ENCODE measurements around the gene ZCWPW1.
"Not testable (repeated sequence)": the region's sequence is repeated elsewhere in the genome, so short reads cannot be mapped to it uniquely, and the experiment has no call there.

Gene ZCWPW1

DNA sequence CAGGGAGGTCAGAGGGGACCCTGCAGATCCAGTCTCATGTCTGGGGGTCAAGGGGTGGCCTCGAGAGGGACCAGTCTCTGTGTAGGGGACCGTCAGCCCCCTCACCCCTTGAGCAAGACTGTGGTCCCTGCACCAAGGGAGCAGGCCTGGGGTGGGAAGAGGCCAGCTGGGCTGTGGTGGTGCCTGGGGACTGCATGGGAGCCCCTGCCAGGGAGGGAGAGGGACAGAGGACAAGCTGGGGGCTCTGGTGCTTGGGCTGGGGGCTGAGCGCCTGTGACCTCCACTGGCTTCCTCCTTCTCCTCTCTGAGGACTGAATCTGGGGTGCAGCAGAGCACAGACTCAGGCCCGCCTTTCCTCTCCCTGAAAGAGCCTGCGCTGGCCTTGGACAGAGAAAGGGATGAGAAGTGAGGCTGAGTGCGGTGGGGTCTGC, 71.4 kb downstream of the ZCWPW1 start:
- H3K4me3 ChIP-seq (ENCODE audit: low read depth, low read length), result no peak overlapping the region
- TF ChIP-seq, protein P1, sequence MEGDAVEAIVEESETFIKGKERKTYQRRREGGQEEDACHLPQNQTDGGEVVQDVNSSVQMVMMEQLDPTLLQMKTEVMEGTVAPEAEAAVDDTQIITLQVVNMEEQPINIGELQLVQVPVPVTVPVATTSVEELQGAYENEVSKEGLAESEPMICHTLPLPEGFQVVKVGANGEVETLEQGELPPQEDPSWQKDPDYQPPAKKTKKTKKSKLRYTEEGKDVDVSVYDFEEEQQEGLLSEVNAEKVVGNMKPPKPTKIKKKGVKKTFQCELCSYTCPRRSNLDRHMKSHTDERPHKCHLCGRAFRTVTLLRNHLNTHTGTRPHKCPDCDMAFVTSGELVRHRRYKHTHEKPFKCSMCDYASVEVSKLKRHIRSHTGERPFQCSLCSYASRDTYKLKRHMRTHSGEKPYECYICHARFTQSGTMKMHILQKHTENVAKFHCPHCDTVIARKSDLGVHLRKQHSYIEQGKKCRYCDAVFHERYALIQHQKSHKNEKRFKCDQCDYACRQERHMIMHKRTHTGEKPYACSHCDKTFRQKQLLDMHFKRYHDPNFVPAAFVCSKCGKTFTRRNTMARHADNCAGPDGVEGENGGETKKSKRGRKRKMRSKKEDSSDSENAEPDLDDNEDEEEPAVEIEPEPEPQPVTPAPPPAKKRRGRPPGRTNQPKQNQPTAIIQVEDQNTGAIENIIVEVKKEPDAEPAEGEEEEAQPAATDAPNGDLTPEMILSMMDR (IDR thresholded peaks at IDR 0.05; ENCODE audit: low read depth, low read length), result no peak

DNA sequence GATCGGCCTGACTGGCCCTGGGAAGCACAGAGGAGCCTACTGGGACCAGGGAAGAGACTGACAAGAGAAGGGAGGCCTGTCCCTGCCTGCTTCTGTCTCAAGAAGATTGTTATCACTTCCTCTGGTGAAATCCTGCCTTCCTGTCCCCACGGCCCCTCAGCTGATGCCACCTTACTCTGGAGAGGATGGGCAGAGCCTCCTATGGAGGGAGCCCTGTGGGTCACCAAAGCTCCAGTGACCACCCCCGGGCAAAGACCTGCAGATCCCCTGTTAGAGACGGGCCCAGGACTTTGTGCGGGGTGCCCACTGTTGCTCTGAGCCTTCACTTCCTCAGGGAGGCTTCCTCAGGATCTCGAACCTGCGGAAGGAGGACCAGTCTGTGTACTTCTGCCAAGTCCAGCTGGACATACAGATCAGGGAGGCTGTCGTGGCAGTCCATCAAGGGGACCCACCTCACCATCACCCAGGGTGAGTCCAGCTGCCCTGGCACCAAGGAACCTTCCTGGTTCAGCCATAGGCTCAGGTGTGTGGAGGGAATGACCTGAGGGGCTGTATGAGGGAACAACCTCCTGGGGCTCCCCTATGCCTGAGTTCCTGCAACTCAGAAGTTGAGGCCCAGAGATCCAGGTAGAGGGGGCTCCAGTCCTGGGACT, 72.0 kb downstream of the ZCWPW1 start:
- no peak overlapping the region for H3K4me3 ChIP-seq (ENCODE audit: low read depth, low read length)
- TF ChIP-seq, protein P1 (IDR thresholded peaks at IDR 0.05; ENCODE audit: low read depth, low read length), result no peak

DNA sequence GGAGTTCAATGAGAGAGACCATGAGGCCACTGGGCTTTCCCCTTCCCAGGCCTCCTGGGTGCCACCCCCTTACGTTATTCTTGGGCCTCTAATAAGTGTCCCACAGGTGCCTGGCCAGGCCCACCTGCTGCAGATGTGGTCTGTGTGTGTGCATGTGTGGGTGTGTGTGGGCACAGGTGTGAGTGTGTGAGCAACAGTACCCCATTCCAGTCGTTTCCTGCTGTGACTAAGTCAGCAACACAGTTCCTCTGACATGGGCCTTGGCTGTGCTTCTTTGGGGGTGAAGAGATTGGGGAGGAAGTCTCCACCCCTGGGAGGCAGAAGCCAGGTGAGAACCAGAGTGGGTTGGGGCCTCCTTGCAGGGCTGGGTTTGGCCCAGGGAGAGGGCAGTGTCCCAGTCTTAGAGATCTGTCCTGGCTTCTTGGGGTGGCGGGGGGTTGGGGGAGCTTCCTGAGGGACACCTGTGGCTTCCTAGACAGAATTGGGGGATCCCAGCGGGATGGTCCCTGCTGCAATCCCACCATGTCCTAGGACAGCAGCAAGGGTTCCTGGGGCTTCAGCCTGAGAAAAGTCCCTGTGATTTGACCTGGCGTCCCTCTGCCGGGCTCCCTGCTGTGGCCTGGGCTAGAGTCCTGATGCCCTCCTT, 74.7 kb downstream of the ZCWPW1 start:
- TF ChIP-seq, protein P1 (IDR thresholded peaks at IDR 0.05; ENCODE audit: low read depth, low read length), result no peak
- no peak overlapping the region for H3K4me3 ChIP-seq (ENCODE audit: low read depth, low read length)

DNA sequence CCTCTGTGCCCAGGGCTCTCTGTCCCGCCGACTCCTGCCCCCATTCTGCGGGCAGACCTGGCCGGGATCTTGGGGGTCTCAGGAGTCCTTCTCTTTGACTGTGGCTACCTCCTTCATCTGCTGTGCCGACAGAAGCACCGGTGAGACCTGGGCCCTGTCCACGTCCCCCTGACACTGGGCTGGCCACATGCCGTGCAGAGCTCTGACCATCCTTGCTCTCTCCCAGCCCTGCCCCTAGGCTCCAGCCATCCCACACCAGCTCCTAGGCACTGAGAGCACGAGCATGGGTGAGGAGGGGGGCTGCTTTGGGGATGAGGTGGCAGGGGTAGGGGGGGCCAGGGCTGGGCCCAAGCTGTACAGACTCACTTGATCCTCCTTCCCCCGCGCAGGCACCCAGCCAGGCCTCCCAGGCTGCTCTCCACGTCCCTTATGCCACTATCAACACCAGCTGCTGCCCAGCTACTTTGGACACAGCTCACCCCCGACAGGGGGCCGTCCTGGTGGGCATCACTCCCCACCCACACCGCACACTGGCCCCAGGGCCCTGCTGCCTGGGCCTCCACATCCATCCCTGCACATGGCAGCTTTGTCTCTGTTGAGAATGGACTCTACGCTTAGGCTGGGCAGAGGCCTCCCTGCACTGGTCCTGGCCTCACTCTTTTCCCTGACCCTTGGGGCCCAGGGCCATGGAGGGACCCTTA, 75.4 kb downstream of the ZCWPW1 start:
- TF ChIP-seq, protein P1 (IDR thresholded peaks at IDR 0.05; ENCODE audit: low read depth, low read length), result no peak
- H3K4me3 ChIP-seq (ENCODE audit: low read depth, low read length), result no peak overlapping the region

DNA sequence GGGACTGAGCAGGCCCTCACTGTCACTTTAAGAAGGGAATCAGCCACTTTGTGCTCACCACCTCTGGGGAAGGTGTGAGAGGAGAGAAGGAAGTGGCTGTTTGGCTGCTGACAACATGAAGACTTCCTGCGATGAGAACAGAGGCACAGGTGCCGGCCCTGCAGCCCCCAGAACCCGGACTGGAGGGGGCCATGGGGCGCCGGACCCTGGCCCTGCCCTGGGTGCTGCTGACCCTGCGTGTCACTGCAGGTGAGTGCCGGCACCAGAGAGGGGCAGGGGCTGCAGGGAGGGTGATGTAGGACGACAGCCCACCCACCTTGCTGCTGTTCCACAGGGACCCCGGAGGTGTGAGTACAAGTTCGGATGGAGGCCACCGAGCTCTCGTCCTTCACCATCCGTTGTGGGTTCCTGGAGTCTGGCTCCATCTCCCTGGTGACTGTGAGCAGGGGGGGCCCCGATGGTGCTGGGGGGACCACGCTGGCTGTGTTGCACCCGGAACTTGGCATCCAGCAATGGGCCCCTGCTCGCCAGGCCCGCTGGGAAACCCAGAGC, 76.2 kb downstream of the ZCWPW1 start:
- H3K4me3 ChIP-seq (ENCODE audit: low read depth, low read length), result not testable (repeated sequence)

DNA sequence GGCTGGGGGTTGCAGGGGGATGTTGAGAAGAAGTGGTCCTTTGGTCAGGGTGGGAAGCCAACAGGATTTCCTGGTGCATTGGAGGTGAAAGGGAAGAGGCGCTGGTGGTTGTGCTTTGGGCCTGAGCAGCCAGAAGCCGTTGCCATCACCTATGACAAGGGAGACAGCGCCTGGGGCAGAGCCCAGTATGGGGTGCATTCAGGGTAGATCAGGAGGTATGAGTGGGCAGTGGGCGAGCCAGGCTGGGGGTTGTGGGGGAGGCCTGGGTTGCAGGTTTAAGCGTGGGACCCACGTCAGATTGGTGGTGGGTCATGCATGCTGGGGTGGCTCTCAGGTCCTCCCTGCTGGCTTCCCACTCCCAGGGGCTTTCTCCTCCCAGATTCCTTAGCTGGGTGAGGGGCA, 76.8 kb downstream of the ZCWPW1 start:
- TF ChIP-seq, protein P1 (IDR thresholded peaks at IDR 0.05; ENCODE audit: low read depth, low read length), result no peak
- no peak overlapping the region for H3K4me3 ChIP-seq (ENCODE audit: low read depth, low read length)
